Measurements from ENCODE around the gene IL1RAPL2. TPM values are rescaled to one million over a fixed set of nuclear protein-coding genes. Genes with fewer than 3 reads are reported as not detected.

IL1RAPL2 gene
- total and polyA plus RNA-seq, 2 of the 8 experiments (the other 6 are each of a cell fraction or from before 2014, with no cell fraction given): 0.20 to 1.3 TPM

DNA sequence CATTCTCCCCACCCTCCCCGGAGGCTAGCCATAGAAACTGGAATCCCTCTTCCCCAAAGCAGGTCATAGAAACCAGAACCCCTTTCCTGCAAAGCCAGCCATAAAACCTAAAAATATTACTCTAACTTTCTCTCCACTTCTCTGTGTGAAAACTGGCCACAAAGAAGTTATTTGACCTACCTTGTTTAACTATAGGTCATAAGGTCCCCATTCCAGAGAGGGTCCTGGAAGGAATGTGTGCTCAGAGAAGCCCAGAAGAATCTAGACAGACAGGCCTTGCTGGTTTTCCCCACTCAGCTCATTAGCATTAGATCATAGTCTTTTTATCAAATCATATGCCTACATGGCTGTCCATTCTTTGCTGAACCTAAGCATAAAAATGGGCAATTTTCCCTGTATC is 707.3 kb downstream of the IL1RAPL2 start (continued):
- TF ChIP-seq TAF7 (optimal IDR thresholded peaks at IDR 0.05; ENCODE audit: borderline replicate concordance, low read depth, low read length): no peak
- no peak for TF ChIP-seq RAD21 (IDR thresholded peaks at IDR 0.05 in 1 of 2, conservative IDR thresholded peaks at IDR 0.05 in 1 of 2; ENCODE audit: low read depth in 2 of 2, low read length in 2 of 2)
- TF ChIP-seq MAFK (IDR thresholded peaks at IDR 0.05; ENCODE audit: low read depth, low read length): no peak
- TF ChIP-seq SRF (IDR thresholded peaks at IDR 0.05; ENCODE audit: low read depth, low read length): no peak

All from H1 (cell line).